MM.1S (cell line): ENCODE data around the gene FARSA.

Source experiments
- DNase-seq: peaks from one replicate; pipeline ENCODE4 v3.0.0-alpha.2; 2015
- H2AFZ ChIP-seq: fragments of 300-600 bp; sonication (generic); 2 replicates; pipeline ENCODE4 v1.6.0; 2016; ENCODE audit warnings: antibody characterized with exemption, low read length
- H3F3A ChIP-seq: fragments of 300-600 bp; sonication (generic); 2 replicates; pipeline ENCODE4 v1.6.1; 2016; ENCODE audit warnings: mild to moderate bottlenecking, antibody characterized with exemption, low read length, moderate library complexity, mixed read lengths; ENCODE audit not compliant: insufficient read depth
- H3K27ac ChIP-seq: fragments of 300-600 bp; sonication (generic); 2 replicates; pipeline ENCODE4 v1.5.1; 2016; ENCODE audit warnings: mild to moderate bottlenecking, low read length
- H3K27me3 ChIP-seq: fragments of 300-600 bp; sonication (generic); replicated peaks from 2 replicates; pipeline ENCODE4 v1.6.0; 2016; ENCODE audit warnings: low read length; ENCODE audit not compliant: insufficient read depth
- H3K36me3 ChIP-seq: fragments of 300-600 bp; sonication (generic); replicated peaks from 2 replicates; pipeline ENCODE4 v1.6.1; 2016; ENCODE audit warnings: mild to moderate bottlenecking, low read length, mixed read lengths; ENCODE audit not compliant: insufficient read depth
- H3K4me1 ChIP-seq: fragments of 300-600 bp; sonication (generic); 2 replicates; pipeline ENCODE4 v1.6.1; 2016; ENCODE audit warnings: low read length, mixed read lengths
- H3K4me2 ChIP-seq: fragments of 300-600 bp; sonication (generic); 2 replicates; pipeline ENCODE4 v1.6.0; 2016; ENCODE audit warnings: low read depth, low read length
- H3K4me3 ChIP-seq: fragments of 300-600 bp; sonication (generic); 2 replicates; pipeline ENCODE4 v1.5.1; 2016; ENCODE audit warnings: low read length, mixed read lengths
- H3K79me2 ChIP-seq: fragments of 300-600 bp; sonication (generic); 2 replicates; pipeline ENCODE4 v1.6.1; 2016; ENCODE audit warnings: mixed run types, low read length, mixed read lengths
- H3K9ac ChIP-seq: fragments of 300-600 bp; sonication (generic); 2 replicates; pipeline ENCODE4 v1.6.1; 2016; ENCODE audit warnings: low read length, mixed read lengths
- H3K9me2 ChIP-seq: fragments of 300-600 bp; sonication (generic); replicated peaks from 2 replicates; pipeline ENCODE4 v1.6.1; 2016; ENCODE audit warnings: mild to moderate bottlenecking, low read length, mixed read lengths; ENCODE audit not compliant: insufficient read depth
- H3K9me3 ChIP-seq: fragments of 300-600 bp; sonication (generic); replicated peaks from 2 replicates; pipeline ENCODE4 v1.6.1; 2016; ENCODE audit warnings: mild to moderate bottlenecking, low read length, mixed read lengths; ENCODE audit not compliant: insufficient read depth
- H4K20me1 ChIP-seq: fragments of 300-600 bp; sonication (generic); 2 replicates; pipeline ENCODE4 v1.6.1; 2016; ENCODE audit warnings: mild to moderate bottlenecking, low read length, moderate library complexity, mixed read lengths; ENCODE audit not compliant: insufficient read depth
- EZH2 ChIP-seq: fragments of 300-600 bp; sonication (generic); optimal IDR thresholded peaks from 2 replicates; pipeline ENCODE3; 2017; ENCODE audit warnings: low read depth, mild to moderate bottlenecking, antibody characterized with exemption, low read length, mixed read lengths
- EZH2phosphoT487 ChIP-seq: fragments of 300-600 bp; sonication (generic); IDR thresholded peaks from 2 replicates; pipeline ENCODE4 v1.6.1; 2018; ENCODE audit warnings: antibody characterized with exemption, low read length
- TF ChIP-seq, protein P1 (sequence below): fragments of 300-600 bp; sonication (generic); IDR thresholded peaks from 2 replicates; pipeline ENCODE4 v1.5.1; 2016; ENCODE audit warnings: antibody characterized with exemption, low read length, mixed read lengths

The FARSA gene

DNA sequence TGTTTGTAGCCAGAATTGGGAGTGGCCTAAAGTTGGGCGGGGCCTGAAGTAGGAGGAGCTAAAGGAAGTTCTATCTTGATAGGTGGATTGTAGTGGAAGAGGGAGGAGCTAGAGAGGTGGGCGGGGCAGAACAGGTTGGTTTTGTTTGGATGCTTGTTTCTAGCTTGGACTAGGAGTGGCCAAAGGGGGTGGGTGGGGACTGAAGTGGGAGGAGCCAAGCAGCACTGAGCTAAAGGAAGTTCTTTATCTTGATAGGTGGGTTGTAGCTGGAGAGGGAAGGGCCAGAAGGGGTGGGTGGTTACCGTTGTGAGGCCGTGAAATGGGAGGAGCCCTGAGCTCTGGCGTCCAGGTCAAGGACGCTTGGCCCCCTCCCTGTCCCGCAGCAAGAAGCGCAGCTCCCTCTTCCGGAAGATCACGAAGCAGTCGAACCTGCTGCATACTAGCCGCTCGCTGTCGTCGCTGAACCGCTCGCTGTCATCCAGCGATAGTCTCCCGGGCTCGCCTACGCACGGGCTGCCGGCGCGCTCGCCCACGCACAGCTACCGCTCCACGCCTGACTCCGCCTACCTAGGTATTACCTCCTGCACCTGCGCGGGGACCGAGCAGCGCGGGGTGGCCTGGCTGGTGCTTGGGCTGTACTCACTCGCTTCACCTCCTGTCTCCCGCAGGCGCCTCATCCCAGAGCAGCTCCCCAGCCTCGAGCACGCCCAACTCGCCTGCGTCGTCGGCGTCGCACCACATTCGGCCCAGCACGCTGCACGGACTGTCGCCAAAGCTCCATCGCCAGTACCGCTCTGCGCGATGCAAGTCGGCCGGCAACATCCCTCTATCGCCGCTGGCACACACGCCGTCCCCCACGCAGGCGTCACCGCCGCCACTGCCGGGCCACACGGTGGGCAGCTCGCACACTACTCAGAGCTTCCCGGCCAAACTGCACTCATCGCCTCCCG, 60.3 kb downstream of the FARSA start:
- peak; percentile 25 for DNase-seq
- H3K36me3 ChIP-seq, result no peaks in the 10 kb centered on the region

More for the DNA sequence above, 60.3 kb downstream of the FARSA start:
- Histone ChIP-seq H3K27ac (no peak overlapping the region), H3K9me3 (no peaks in the 10 kb centered on the region), H3K9ac (no peak overlapping the region), H4K20me1 (no peaks in the 10 kb centered on the region), H3K4me3 (no peak overlapping the region), H3K4me1 (no peaks in the 10 kb centered on the region), H3F3A (no peaks in the 10 kb centered on the region), H3K9me2 (no peaks in the 10 kb centered on the region), H3K4me2 (no peak overlapping the region), H3K27me3 (no peaks in the 10 kb centered on the region), H3K79me2 (no peaks in the 10 kb centered on the region), H2AFZ (no peak overlapping the region)
- TF ChIP-seq EZH2phosphoT487 (no peak), EZH2 (no peak)
- TF ChIP-seq, protein P1, sequence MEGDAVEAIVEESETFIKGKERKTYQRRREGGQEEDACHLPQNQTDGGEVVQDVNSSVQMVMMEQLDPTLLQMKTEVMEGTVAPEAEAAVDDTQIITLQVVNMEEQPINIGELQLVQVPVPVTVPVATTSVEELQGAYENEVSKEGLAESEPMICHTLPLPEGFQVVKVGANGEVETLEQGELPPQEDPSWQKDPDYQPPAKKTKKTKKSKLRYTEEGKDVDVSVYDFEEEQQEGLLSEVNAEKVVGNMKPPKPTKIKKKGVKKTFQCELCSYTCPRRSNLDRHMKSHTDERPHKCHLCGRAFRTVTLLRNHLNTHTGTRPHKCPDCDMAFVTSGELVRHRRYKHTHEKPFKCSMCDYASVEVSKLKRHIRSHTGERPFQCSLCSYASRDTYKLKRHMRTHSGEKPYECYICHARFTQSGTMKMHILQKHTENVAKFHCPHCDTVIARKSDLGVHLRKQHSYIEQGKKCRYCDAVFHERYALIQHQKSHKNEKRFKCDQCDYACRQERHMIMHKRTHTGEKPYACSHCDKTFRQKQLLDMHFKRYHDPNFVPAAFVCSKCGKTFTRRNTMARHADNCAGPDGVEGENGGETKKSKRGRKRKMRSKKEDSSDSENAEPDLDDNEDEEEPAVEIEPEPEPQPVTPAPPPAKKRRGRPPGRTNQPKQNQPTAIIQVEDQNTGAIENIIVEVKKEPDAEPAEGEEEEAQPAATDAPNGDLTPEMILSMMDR, result no peak
